Measurements from ENCODE around the gene PANX1.

Gene PANX1

DNA sequence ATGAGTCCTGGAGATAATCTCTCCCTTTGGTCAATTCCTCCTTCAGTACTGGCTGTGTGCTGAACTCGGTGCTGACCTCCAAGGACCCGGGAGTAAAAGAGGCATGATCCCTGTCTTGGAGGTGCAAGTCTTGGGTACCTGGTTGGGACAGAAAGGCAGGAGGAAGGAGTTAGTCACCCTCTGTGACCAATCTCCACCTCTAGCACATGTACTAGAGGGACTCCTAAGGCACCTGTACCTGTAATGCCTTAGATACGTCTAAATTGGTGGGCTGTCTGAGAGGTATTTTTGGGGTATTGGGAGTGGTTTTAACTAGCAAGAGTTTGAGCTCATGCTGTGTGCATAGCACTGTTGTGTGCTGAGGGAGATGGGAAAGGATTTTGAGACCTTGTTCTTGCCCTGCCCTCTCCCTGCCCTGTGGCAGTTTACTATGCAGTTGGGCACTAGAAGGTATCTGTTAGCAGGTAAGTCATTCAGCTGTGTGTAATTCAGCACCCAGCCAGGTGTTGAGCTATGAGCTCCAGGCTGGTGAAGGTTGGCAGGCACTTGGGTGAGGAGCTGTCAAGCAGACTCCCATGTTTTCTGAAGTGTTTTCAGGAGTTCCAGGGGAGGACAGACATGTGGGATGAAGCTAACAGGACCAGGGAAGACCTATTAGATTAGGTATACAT lies 2.5 kb downstream of the PANX1 start:
- Histone ChIP-seq H3K27ac (ENCODE audit: low read depth, low read length) (no peak overlapping the region), H3K79me2 (ENCODE audit: control insufficient read depth, low read length) (peaks cover 71% of the 10 kb centered on the region), H3K4me1 (ENCODE audit: control insufficient read depth, low read length) (peaks cover 46% of the 10 kb centered on the region), H3K4me3 (ENCODE audit: low read length) (no peak overlapping the region), H3K4me2 (ENCODE audit: low read length) (no peak overlapping the region), H4K20me1 (ENCODE audit: control insufficient read depth, insufficient read depth, low read depth, low read length) (peaks cover 5% of the 10 kb centered on the region; the same call in 1 of the 2 replicates), H3K9me2 (replicated peaks; ENCODE audit: control insufficient read depth, low read length) (no peaks in the 10 kb centered on the region), H3K9me3 (ENCODE audit: control insufficient read depth, insufficient read depth, low read length) (no peaks in the 10 kb centered on the region), H3F3A (ENCODE audit: control insufficient read depth, insufficient read depth) (no peaks in the 10 kb centered on the region), H3K36me3 (ENCODE audit: control insufficient read depth, low read length) (no peaks in the 10 kb centered on the region), H3K27me3 (ENCODE audit: control insufficient read depth, low read length) (no peaks in the 10 kb centered on the region)
- TF ChIP-seq, protein P1, sequence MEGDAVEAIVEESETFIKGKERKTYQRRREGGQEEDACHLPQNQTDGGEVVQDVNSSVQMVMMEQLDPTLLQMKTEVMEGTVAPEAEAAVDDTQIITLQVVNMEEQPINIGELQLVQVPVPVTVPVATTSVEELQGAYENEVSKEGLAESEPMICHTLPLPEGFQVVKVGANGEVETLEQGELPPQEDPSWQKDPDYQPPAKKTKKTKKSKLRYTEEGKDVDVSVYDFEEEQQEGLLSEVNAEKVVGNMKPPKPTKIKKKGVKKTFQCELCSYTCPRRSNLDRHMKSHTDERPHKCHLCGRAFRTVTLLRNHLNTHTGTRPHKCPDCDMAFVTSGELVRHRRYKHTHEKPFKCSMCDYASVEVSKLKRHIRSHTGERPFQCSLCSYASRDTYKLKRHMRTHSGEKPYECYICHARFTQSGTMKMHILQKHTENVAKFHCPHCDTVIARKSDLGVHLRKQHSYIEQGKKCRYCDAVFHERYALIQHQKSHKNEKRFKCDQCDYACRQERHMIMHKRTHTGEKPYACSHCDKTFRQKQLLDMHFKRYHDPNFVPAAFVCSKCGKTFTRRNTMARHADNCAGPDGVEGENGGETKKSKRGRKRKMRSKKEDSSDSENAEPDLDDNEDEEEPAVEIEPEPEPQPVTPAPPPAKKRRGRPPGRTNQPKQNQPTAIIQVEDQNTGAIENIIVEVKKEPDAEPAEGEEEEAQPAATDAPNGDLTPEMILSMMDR (IDR thresholded peaks at IDR 0.05; ENCODE audit: low read depth, low read length, poor library complexity, severe bottlenecking): no peak
- TF ChIP-seq EZH2phosphoT487 (IDR thresholded peaks at IDR 0.05; ENCODE audit: borderline replicate concordance, low read length): no peak

DNA sequence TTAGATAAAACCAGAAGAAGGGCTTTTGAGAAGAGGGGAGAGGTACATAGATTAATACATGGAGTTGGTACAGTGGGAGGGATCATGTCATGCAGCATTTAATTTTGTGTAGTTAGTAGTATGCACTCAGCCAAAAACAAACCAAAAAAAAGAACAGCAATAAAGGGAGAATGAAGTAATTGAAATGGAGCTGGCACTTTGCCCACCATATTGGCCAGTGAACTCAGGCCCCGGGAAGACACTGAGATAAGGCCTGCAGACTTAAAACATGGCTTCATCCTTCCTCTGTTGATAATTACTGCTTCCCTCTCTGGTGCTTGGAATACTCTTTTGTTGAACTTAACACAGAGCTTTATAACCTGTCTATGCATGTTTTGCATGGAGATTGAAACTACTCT lies 3.1 kb downstream of the PANX1 start:
- Histone ChIP-seq H3K9me3 (ENCODE audit: control insufficient read depth, insufficient read depth, low read length) (no peaks in the 10 kb centered on the region), H3K4me3 (ENCODE audit: low read length) (no peak overlapping the region), H3K79me2 (ENCODE audit: control insufficient read depth, low read length) (peaks cover 72% of the 10 kb centered on the region), H3K4me1 (ENCODE audit: control insufficient read depth, low read length) (peaks cover 46% of the 10 kb centered on the region), H3K27me3 (ENCODE audit: control insufficient read depth, low read length) (no peaks in the 10 kb centered on the region), H3K9me2 (replicated peaks; ENCODE audit: control insufficient read depth, low read length) (no peaks in the 10 kb centered on the region), H3K27ac (ENCODE audit: low read depth, low read length) (no peak overlapping the region), H3F3A (ENCODE audit: control insufficient read depth, insufficient read depth) (no peaks in the 10 kb centered on the region), H4K20me1 (ENCODE audit: control insufficient read depth, insufficient read depth, low read depth, low read length) (peaks cover 5% of the 10 kb centered on the region; the same call in 1 of the 2 replicates), H3K36me3 (ENCODE audit: control insufficient read depth, low read length) (no peaks in the 10 kb centered on the region), H3K4me2 (ENCODE audit: low read length) (no peak overlapping the region)
- TF ChIP-seq, protein P1 (IDR thresholded peaks at IDR 0.05; ENCODE audit: low read depth, low read length, poor library complexity, severe bottlenecking): no peak
- no peak for TF ChIP-seq EZH2phosphoT487 (IDR thresholded peaks at IDR 0.05; ENCODE audit: borderline replicate concordance, low read length)

DNA sequence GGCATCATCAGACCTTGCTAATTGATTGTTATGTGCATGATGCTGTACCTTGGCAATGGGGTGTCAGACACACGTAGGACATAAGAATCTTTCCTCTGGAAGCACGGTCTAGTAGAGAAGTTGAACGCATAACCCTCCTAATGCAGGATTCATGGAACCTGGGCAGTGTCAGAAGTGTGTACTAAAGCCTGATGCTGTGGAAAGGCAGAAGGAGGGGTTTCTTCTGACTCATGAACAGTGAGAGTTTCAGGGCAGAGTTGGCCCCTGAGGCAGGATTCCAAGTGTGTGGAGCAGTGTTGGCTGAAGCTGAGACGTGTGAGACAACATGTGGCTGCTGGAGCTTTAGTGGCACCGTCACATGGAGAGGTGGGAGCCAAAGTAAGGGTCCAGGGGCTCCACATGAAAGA lies 3.5 kb downstream of the PANX1 start:
- TF ChIP-seq EZH2phosphoT487 (IDR thresholded peaks at IDR 0.05; ENCODE audit: borderline replicate concordance, low read length): no peak
- TF ChIP-seq, protein P1 (IDR thresholded peaks at IDR 0.05; ENCODE audit: low read depth, low read length, poor library complexity, severe bottlenecking): no peak
- H3K9me2 ChIP-seq (replicated peaks; ENCODE audit: control insufficient read depth, low read length): no peaks in the 10 kb centered on the region
- H3K9me3 ChIP-seq (ENCODE audit: control insufficient read depth, insufficient read depth, low read length): no peaks in the 10 kb centered on the region
- H3F3A ChIP-seq (ENCODE audit: control insufficient read depth, insufficient read depth): no peaks in the 10 kb centered on the region
- H3K27ac ChIP-seq (ENCODE audit: low read depth, low read length): no peak overlapping the region
- H4K20me1 ChIP-seq (ENCODE audit: control insufficient read depth, insufficient read depth, low read depth, low read length): peaks cover 5% of the 10 kb centered on the region; the same call in 1 of the 2 replicates
- peaks cover 73% of the 10 kb centered on the region for H3K79me2 ChIP-seq (ENCODE audit: control insufficient read depth, low read length)
- H3K36me3 ChIP-seq (ENCODE audit: control insufficient read depth, low read length): no peaks in the 10 kb centered on the region
- no peaks in the 10 kb centered on the region for H3K27me3 ChIP-seq (ENCODE audit: control insufficient read depth, low read length)
- no peak overlapping the region for H3K4me2 ChIP-seq (ENCODE audit: low read length)
- peaks cover 46% of the 10 kb centered on the region for H3K4me1 ChIP-seq (ENCODE audit: control insufficient read depth, low read length)
- no peak overlapping the region for H3K4me3 ChIP-seq (ENCODE audit: low read length)

Data from DOHH2 (cell line).